Stimulated activated CD4-positive, alpha-beta T cell treated with anti-CD3 and anti-CD28 coated beads, Interleukin-4, amount 100 ng/mL, for 24 hours (primary cell): ENCODE results near the gene DAAM2.

Experiments
- DNase-seq: peaks from one replicate; pipeline ENCODE4 v3.0.0-alpha.2; 2020

The DAAM2 gene

GRCh38 chr6:39791850-39792539, at the start of gene DAAM2:
TSS of gene DAAM2 (plus strand) at chr6:39792376. CDS start at chr6:39856303, 63,927 bp downstream.
- DNase-seq, result no peak

DNA sequence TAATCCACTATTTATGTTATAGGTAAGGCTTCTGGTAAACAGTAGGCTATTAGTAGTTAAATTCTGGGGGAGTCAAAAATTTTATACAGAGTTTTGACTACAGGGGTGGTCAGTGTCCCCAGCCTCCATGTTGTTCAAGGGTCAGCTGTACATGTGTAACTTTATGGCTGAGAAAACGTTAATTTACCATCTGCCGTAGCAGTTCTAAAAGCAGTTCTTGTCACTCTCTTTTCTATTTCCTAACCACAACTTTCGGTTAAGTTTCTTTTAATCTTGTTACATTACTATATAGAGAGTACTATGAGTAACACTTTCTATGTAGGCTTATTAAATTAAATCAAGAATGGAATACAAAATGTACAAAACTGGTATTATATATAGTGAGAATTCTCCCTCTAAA, 45.4 kb upstream of the DAAM2 start:
- no peak for DNase-seq

- DNase-seq, result no peak
Observed at GRCh38 chr6:39752835-39753724, 39.1 kb upstream of the DAAM2 start.

- no peak for DNase-seq
Observed at GRCh38 chr6:39753725-39754045, 38.5 kb upstream of the DAAM2 start.

GRCh38 chr6:39754514-39755115, 37.6 kb upstream of the DAAM2 start:
- DNase-seq, result no peak

DNA sequence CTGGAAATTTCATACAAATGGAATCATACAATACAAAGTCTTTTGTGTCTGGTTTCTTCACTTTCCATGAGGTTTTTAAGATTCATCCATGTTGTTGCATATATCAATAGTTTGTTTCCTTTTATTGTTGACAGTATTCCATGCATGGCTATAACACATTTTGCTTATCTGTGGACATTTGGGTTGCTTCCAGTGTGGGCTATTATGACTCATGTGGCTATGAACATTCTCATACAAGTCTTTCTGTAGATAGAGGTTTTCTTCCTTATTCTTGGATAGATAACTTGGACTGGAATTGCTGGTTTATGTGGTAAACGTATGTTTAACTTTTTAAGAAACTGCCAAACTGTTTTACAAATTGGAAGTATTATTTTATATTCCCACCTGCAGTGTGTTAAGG, 36.9 kb upstream of the DAAM2 start:
- DNase-seq, result no peak

GRCh38 chr6:39756582-39756981, 35.6 kb upstream of the DAAM2 start:
- DNase-seq, result no peak

DNA sequence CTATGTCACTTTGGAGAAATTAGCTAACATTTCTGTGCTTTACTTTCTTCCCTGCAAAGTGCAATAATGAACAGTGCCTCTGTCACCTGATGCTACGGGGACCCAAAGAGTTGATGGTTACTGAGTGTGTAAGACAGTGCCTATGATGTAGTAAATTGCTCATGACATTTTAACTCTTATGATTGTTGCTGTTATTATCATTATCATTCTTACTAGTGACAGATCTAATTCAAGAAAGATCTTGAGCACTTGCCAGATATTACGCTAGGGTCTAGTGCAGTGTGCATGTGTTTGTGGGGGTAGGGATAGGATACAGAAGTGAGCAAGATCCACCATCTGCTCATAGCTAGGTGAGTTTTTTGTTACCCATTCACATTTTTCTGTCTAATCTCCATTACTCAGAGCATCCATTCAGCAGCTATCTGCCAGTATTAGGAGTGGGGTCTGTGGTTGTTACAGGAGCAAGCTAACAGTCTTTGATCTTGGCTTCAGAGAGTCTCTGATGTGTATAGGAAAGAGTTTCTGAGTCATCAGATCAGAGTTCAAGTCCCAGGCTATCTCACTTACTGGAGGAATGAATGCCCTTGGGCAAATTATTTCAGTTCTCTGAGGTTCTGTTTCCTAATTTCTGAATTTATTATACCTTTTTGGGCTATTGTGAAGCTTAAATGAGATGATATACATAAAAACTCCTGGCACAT, 33.1 kb upstream of the DAAM2 start:
- no peak for DNase-seq

DNA sequence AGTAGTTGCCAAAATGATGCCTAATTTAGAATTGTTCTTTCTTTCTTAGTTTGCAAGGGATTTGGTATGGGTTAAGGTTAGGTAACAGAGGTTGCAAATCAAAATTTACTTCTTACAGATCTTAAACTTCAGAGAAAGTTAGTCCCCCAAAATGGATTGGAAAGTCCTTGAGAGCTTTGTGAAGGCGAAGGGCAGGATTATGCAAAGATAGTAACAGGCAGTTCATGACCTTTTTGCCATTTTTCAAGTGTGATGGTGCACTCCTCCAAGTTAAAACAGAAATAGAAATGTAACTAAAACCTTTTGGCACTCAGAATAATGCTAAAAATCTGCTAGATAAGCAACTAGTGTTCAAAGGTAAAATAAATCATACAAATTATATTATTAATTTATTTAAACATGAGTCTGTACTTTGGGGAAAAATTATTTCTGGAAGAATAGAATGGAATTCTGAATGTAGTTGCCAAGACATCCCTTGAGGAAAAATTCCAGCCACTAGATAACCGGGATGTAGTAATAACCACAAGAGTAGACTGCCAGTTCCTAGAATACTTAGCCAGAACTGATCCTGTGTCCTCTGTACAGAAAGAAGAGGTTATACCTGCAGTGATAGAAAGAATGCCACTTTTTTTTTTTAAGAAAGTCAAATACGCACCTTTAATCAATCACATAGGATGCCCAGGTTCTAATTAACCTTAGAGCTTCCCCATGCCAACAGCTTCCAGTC, 31.8 kb upstream of the DAAM2 start:
- no peak for DNase-seq

- DNase-seq, result no peak
Observed at GRCh38 chr6:39765508-39766065, 26.6 kb upstream of the DAAM2 start.

DNA sequence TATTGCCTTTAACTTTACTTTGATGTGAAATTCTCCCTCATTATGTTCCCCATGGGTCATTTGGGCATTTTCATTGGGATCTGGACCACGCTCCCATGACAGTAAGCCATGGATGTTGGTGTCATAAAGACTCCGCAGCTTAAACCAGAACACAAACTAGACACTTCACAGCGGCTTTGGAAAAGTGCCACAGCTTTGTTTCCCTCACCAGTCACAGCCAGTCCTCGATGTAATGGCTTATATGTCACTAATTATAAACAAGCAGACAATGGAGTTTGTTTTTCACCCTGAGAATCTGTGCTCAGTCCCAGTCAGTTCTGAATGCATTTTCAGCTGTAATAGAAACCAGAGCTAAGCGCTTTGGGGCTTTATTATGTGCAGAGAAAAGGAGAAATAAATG, 23.2 kb upstream of the DAAM2 start:
- DNase-seq, result no peak

DNA sequence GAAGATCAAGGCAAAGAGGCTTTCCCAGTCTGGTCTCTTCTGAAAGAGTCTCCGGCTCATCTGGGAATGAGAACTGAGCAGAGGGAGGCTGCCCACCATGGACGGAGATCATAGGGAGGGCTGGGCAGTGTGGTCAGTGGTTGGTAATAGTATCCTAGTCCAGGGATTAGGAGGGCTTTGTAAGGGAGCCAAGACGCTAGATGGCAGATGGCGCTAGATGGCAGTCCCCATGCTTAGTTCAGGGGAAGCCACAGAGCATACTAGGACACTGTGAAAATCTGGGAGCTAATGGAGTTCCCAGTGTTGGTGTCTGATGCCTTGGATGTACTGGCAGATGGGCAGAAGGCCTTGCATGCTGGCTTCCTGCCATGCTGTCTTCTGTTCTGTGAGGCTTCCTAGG, 21.7 kb upstream of the DAAM2 start:
- DNase-seq, result no peak

DNA sequence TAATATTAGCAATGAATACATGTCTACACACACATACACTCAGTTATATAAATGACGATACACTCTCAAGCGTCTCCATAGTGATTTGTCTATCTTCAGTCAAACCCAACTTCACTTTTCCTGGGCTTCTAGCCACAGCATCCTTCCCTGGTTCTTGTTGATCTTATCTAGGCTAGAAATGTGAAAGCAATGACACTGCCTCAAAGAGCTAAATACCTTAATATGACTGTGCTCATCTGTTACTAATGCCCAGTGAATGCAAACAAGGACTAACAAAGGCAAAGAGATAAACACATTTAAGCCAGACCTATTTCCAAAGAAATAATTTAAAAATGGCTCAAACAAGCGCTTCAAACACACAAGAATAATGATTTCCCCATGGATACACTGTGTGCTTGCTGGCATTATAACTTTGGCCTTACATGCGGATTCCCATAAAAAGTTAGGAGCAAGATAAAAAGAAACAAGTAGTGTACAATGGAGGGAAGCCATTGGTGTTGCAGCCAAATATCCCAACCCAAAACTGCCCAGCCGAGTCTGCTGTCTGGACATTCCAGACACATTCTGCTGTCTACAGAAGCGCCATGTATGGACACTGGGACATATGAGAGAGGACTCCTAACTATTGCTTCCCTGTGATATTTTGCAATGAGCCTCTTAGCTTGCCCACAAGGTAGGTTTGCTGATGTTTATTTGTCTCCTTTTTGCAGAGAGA, 19.5 kb upstream of the DAAM2 start:
- DNase-seq, result no peak

DNA sequence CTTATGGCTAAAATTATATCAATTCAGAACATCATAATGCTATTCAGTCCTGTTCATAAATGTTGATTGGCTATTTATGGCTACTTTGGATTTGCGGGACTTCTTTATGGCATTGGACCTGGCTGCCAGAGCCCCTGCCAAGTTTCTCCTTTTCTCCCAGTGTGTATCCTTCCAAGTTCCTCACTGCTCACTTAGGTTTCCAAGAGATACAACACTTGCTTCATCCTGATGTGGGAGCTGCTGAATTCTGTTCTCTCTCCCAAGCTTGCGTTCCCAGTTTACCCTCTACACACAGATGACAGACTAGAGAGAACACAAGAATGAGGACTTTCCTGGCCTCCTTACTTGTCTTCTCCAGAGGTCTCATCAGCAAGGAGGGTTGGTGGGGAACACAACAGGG, 18.4 kb upstream of the DAAM2 start:
- DNase-seq, result no peak

DNA sequence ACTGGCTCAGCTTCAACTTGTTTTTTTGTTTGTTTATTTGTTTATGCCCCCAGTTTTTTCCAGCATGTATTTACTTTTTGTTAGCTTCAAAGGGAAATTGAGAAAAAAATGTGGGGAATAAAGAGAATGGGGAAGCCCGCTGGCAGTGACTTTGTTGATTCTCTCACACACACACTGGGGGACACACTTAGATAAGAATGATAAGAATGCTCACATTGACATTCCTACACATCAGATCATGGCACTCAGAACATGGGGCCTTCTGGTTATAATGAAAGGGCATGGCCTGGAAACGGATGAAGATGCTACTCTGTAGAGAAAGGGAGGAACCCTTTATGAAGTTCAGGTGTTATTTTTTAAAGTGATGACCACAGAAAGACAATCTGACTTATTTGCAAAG, 15.6 kb upstream of the DAAM2 start:
- DNase-seq, result no peak

DNA sequence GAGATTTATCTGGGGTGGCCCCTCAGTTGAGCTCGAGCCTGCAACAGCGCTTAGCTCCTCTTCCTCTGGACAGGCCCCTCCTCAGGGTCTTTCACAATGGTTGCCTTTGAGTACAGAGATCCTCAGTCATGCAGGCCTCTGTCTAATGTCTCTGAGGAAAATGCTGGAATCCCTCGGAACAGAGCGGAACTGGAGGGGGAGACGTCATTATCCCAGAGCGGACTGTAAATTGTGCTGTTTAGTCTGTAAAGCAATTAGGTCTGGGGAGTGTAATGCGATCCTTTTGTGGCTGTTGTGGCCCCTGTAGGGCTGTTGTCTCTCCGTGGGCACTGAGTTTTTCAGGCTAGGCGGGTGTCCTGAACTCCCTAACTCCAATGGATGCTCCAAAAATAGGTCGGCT, 15.0 kb upstream of the DAAM2 start:
- no peak for DNase-seq

- DNase-seq, result no peak
Observed at GRCh38 chr6:39777661-39778060, 14.5 kb upstream of the DAAM2 start.

DNA sequence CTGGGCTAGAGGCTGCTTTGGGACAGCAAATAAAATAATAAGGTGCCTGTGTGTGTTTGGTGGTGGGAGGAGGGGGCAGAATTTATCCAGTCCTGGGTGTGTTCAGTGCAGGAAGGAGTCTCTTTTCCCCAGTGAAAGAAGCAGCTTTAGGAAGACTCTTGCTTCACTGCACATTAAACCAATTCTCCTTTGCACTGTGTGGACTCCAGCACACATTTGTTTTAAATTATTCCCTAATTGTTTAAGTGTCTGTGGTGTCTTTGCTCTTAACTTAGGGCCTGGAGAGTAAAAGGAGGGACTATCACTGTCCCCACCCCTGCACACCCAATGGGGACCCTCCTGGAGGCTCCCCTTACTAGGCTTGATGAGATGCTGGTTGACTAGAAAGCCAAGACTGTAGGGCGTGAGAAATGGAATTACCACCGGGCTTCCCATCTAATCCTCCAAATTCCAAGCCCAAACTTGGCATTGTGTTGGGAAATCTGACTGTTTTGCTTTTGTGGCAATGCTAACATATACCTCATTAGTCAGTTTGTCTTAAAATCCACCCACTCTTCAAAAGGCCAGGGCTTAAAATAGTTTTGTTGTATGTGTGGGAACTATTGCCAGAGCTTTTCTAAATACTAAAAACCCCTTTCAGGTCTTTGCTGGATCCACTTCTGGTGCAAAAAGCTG, 13.5 kb upstream of the DAAM2 start:
- DNase-seq, result no peak

DNA sequence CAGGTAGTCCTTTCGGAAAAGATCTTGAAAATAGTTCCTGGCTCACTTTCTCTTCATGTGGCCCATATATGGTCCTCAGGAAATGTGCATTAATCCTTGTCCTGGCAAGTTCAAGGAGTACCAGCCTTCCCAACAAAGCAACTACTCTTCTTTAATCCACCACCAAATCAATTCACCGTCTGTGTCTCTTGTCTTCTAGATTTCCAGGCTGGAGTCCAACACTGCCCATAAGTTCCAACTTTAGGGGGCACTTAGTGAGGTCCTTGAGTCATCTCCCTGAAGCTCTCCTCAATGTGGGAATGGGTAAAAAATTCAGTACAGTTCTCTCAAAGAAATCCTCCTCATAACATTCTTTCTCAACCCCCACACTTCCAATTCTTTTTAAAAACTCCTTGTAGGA, 6.9 kb upstream of the DAAM2 start:
- no peak for DNase-seq

- no peak for DNase-seq
Observed at GRCh38 chr6:39786649-39787048, 5.5 kb upstream of the DAAM2 start.

DNA sequence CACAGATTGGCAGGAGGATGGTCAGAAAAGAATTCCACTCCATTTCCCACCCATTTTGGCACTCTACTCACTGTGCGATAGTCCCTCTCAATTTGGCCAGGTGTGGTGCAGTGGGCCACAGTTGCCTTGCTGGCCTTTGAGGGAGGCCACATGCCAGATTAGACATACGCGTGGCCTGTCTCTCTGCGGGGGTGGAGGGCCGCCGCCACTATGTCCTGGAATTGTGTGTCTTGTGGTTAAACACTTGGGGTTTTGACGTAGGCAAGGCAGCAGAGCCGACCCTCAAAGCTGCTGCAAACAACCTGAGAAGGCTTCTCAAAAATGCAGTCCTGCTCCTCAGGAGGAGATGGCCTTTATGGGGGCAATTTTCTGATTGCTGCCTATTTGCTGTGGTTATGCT, 4.9 kb upstream of the DAAM2 start:
- no peak for DNase-seq
